GM12874 (cell line): ENCODE measurements around the gene TNNC2.

Experiments used
- CTCF ChIP-seq: IDR thresholded peaks from 2 replicates; pipeline ENCODE4 v1.5.1; 2011; ENCODE audit warnings: low read depth, mild to moderate bottlenecking, control low read depth, low read length, moderate library complexity; ENCODE audit not compliant: insufficient read depth

Gene TNNC2

GRCh38 chr20:45827030-45827652 is at the start of gene TNNC2:
TNNC2 (minus strand) TSS chr20:45827312; CDS start chr20:45827248, 64 bp downstream.
- TF ChIP-seq CTCF, result no peak

GRCh38 chr20:45874576-45874975 is 47.5 kb upstream of the TNNC2 start:
- no peak for TF ChIP-seq CTCF

GRCh38 chr20:45873409-45874103 is 46.4 kb upstream of the TNNC2 start:
- no peak for TF ChIP-seq CTCF

GRCh38 chr20:45872626-45873025 is 45.5 kb upstream of the TNNC2 start:
- no peak for TF ChIP-seq CTCF

GRCh38 chr20:45867819-45868176 is 40.7 kb upstream of the TNNC2 start:
- TF ChIP-seq CTCF, result no peak

- no peak for TF ChIP-seq CTCF
Measured at GRCh38 chr20:45867136-45867818, 40.2 kb upstream of the TNNC2 start.

GRCh38 chr20:45866454-45866853 is 39.3 kb upstream of the TNNC2 start:
- TF ChIP-seq CTCF, result no peak
